Common myeloid progenitor, CD34-positive (primary cell): ENCODE measurements around the gene PEX5.

Source experiments
- CTCF ChIA-PET: fragments of 350-600 bp; sonication (Branson Sonifier 250); formaldehyde crosslinking; loops from one replicate; lab custom pipeline; 2021; ENCODE audit warnings: antibody characterized with exemption; lab: Charles Lee
- POLR2A ChIA-PET: fragments of 350-600 bp; sonication (Branson Sonifier 250); formaldehyde crosslinking; loops from one replicate; lab custom pipeline; 2021; ENCODE audit warnings: antibody characterized with exemption; lab: Charles Lee
- DNase-seq, 3 donors: peaks; one replicate each; pipeline versions ENCODE4 v3.0.0 to v3.0.0-alpha.2; 2013
- H3K27ac ChIP-seq, 2 experiments: 1 replicate in 1 of 2; 2 replicates in 1 of 2; pipeline ENCODE4 v1.7.0; 2013; ENCODE audit warnings: inconsistent platforms in 2 of 2, low read length in 2 of 2, mild to moderate bottlenecking in 2 of 2, low read depth in 1 of 2, moderate library complexity in 1 of 2; ENCODE audit not compliant: severe bottlenecking in 2 of 2, insufficient read depth in 1 of 2, poor library complexity in 1 of 2
- H3K27me3 ChIP-seq, 5 experiments: replicated peaks in 2 of 5; 1 replicate in 3 of 5; 2 replicates in 2 of 5; pipeline versions ENCODE4 v1.6.1 to v1.7.0; 2013; ENCODE audit warnings: low read length in 4 of 5, mild to moderate bottlenecking in 2 of 5, moderate library complexity in 2 of 5, inconsistent platforms in 1 of 5; ENCODE audit not compliant: insufficient read depth in 5 of 5, control insufficient read depth in 4 of 5
- H3K36me3 ChIP-seq, 4 experiments: 1 replicate in 2 of 4; 2 replicates in 2 of 4; pipeline versions ENCODE4 v1.6.1 to v1.7.0; 2013; ENCODE audit warnings: low read length in 3 of 4, control low read depth in 1 of 4, mild to moderate bottlenecking in 1 of 4; ENCODE audit not compliant: control insufficient read depth in 4 of 4, insufficient read depth in 4 of 4
- H3K4me1 ChIP-seq, 4 experiments: 1 replicate in 3 of 4; 2 replicates in 1 of 4; pipeline versions ENCODE4 v1.6.1 to v1.7.1; 2013; ENCODE audit warnings: low read length in 3 of 4, mild to moderate bottlenecking in 3 of 4, control low read depth in 1 of 4, inconsistent platforms in 1 of 4, moderate library complexity in 1 of 4; ENCODE audit not compliant: control insufficient read depth in 4 of 4, insufficient read depth in 4 of 4; ENCODE audit errors: control extremely low read depth in 1 of 4
- H3K4me3 ChIP-seq, 7 experiments: 1 replicate in 4 of 7; 2 replicates in 3 of 7; pipeline versions ENCODE4 v1.5.1 to v1.7.0; 2013; ENCODE audit warnings: mild to moderate bottlenecking in 7 of 7, low read length in 6 of 7, moderate library complexity in 6 of 7, inconsistent platforms in 2 of 7, low read depth in 2 of 7, control low read depth in 1 of 7; ENCODE audit not compliant: insufficient read depth in 4 of 7, control insufficient read depth in 1 of 7; ENCODE audit errors: extremely low read depth in 1 of 7
- H3K9me3 ChIP-seq, 5 experiments: 1 replicate in 4 of 5; 2 replicates in 1 of 5; pipeline versions ENCODE4 v1.6.1 to v1.7.1; 2013; ENCODE audit warnings: low read length in 4 of 5, mild to moderate bottlenecking in 2 of 5, inconsistent platforms in 1 of 5, low read depth in 1 of 5, moderate library complexity in 1 of 5; ENCODE audit not compliant: control insufficient read depth in 4 of 5, insufficient read depth in 2 of 5; ENCODE audit errors: control extremely low read depth in 1 of 5
- WGBS: methylation state at CpG from one replicate; pipeline ENCODE4 v1.1.5; 2013; ENCODE audit not compliant: insufficient coverage; 5-methylcytosine and 5-hydroxymethylcytosine counted together

PEX5 gene

DNA sequence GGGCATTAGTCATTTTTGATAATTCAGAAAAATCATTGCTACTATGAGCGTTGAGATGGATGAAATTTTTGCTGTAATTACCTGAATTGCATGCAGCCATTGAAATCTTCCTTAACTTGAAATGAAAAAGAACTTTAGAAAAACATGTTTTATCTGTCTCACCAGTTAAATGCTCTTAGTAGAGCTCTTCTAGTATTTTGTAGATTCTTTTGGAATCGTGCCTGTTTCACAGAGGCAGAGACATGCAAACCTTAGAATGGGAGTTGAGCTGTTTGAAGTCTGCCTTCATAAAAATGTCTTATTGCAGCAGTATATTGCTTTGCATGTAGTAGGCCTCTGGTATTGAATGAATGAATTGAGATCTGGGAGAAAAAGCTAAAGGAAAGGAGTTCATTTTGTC lies 4.2 kb downstream of the PEX5 start:
- CTCF ChIA-PET = interaction anchor here (0.8 to 1.7 kb wide), 4 partner anchors 10 to 52 kb away, joined by 3 to 4 read pairs (median 4); no protein-coding TSS in a partner anchor
- Histone ChIP-seq H3K9me3 (peaks cover 0 to 1% (median 0%) of the 10 kb centered on the region in 5 experiments), H3K27me3 (no peaks in the 10 kb centered on the region), H3K4me1 (peaks cover 4 to 20% (median 16%) of the 10 kb centered on the region in 4 experiments), H3K27ac (no peak overlapping the region), H3K36me3 (peaks cover 7 to 33% (median 16%) of the 10 kb centered on the region in 4 experiments), H3K4me3 (no peak overlapping the region)
- POLR2A ChIA-PET = no interaction called here
- 86% methylated on average over 1 of the region's 2 CpGs for WGBS
- no peak for DNase-seq

DNA sequence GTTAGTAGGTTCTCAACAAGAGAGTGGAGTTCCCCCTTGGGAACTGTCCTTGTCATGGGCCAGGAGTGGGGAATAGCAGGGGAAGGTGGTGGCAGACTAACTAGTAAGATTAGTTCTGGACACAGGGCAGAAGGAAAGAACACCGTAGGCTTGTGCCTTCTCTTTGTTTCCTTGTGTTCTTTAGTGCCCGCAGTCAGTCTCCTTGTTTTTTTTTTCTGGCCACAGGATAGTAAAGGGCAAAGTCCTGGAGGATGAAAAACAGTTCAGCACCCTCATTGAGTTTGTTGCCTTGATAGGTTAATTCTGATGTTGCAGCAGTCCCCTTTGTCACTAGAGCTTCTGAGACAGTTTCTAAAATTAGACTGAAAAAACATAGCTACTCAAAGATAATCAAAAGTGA lies 8.4 kb downstream of the PEX5 start:
- WGBS = 100% methylated on average over 2 of the region's 2 CpGs
- peaks cover 9 to 33% (median 31%) of the 10 kb centered on the region in 4 experiments for H3K36me3 ChIP-seq
- ChIA-PET CTCF (no interaction called here), POLR2A (no interaction called here)
- no peak overlapping the region for H3K27ac ChIP-seq
- H3K4me1 ChIP-seq = no peaks in the 10 kb centered on the region
- no peak overlapping the region for H3K4me3 ChIP-seq
- H3K27me3 ChIP-seq = no peaks in the 10 kb centered on the region
- H3K9me3 ChIP-seq = peaks cover 0 to 1% (median 0%) of the 10 kb centered on the region in 5 experiments
- no peak for DNase-seq

DNA sequence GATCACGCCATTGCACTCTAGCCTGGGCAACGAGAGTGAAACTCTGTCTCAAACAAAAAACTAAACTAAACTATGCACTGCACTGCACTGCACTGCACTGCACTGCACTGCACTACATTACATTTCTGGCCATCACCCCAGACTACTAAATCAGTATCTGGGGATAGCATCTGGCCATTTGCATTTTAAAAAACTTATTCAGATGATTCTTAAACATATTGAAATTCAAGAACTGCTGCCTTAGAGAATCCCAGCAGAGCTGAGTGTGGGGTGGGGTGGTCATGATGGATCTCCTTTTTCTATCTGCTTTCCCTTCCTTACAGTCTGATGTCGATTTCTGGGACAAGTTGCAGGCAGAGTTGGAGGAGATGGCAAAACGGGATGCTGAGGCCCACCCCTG lies 13.6 kb downstream of the PEX5 start:
- H3K27ac ChIP-seq = no peak overlapping the region
- H3K27me3 ChIP-seq = no peaks in the 10 kb centered on the region
- H3K9me3 ChIP-seq = no peaks in the 10 kb centered on the region
- 92% methylated on average over 2 of the region's 4 CpGs for WGBS
- H3K4me3 ChIP-seq = no peak overlapping the region
- ChIA-PET POLR2A (no interaction called here), CTCF (interaction anchor here (1.0 kb wide), 1 partner anchor 9 kb away, joined by 4 read pairs; no protein-coding TSS in a partner anchor)
- H3K36me3 ChIP-seq = peaks cover 12 to 62% (median 37%) of the 10 kb centered on the region in 4 experiments
- no peaks in the 10 kb centered on the region for H3K4me1 ChIP-seq
- DNase-seq = no peak

DNA sequence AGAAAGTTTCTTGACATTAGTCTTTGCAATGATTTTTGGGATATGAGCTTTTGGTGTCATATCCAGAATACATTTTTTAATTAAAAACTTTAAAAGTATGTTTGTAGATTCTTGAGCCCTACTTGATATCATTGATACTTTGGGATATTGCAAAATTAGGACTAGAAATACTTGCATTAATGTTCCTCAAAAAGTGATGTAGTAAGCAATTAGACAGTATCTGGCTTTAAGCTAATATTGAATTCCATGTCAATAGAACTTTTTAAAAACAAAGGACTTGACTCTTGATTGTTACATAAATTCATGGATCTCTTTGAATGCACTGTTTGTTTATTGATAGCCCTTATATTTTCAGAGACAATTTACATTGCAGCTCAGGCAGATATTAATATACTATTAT lies 15.6 kb downstream of the PEX5 start:
- Histone ChIP-seq H3K4me1 (no peaks in the 10 kb centered on the region), H3K27me3 (no peaks in the 10 kb centered on the region), H3K9me3 (no peaks in the 10 kb centered on the region), H3K27ac (no peak overlapping the region), H3K4me3 (no peak overlapping the region), H3K36me3 (peaks cover 14 to 73% (median 50%) of the 10 kb centered on the region in 4 experiments)
- ChIA-PET POLR2A (no interaction called here), CTCF (no interaction called here)
- no peak for DNase-seq

DNA sequence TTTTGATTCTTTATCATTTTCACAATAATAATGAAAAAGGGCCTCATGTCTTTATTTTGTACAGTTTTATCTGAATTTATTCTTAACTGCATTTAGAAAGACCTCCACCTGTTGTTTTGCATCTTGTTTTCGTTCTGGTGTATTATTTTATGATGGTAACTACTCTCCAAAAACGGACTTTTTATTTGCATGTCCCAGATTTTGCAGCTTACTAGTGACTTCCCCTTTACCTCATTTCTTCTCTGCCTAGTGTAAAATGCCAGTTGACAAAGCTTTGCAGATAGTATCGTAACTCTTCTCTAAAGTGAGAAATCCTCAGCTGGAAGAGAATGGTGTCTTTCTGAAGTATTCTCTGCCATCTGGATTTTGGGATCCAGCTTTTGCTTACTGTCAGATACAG lies 17.2 kb downstream of the PEX5 start:
- Histone ChIP-seq H3K27ac (no peak overlapping the region), H3K9me3 (peaks cover 0 to 5% (median 0%) of the 10 kb centered on the region in 5 experiments), H3K4me1 (no peaks in the 10 kb centered on the region), H3K27me3 (no peaks in the 10 kb centered on the region), H3K36me3 (peaks cover 25 to 79% (median 52%) of the 10 kb centered on the region in 4 experiments), H3K4me3 (no peak overlapping the region)
- ChIA-PET POLR2A (interaction anchor here (0.6 kb wide), 1 partner anchor 280 kb away, joined by 3 read pairs; no protein-coding TSS in a partner anchor), CTCF (no interaction called here)
- DNase-seq = no peak
- WGBS = no CpG with 5 or more reads among the region's 3 CpGs

DNA sequence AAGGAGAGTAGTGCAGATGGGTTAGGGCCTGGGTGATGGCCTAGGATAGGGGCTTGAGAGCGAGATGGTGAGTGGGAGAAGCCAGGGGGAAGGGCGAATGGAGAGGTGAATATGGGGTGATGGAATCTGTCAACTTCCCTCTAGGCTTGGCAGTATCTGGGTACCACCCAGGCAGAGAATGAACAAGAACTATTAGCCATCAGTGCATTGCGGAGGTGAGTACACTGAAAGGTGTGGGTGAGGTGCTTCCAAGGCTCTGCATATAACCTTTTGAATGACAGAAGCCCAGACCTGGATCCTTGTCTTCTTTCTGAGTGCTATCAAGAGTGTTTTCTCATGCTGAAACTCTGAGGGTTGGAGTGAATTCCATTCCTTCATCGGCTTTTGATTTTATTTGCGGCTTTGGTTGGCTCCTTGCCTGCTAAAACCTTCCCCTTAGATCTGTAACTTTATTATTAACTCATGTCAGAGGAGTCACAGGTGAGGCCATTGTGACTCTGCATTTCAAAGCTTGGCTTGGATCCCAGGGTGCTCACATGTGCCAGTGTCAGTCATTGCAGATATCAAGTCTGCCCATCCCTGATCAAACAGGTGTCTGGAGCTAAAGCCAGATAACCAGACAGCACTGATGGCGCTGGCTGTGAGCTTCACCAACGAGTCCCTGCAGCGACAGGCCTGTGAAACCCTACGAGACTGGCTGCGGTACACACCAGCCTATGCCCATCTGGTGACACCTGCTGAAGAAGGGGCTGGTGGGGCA lies 18.6 kb downstream of the PEX5 start:
- ChIA-PET CTCF (no interaction called here), POLR2A (no interaction called here)
- Histone ChIP-seq H3K27ac (no peak overlapping the region), H3K27me3 (no peaks in the 10 kb centered on the region), H3K4me1 (no peaks in the 10 kb centered on the region), H3K4me3 (no peak overlapping the region), H3K36me3 (peaks cover 28 to 71% (median 45%) of the 10 kb centered on the region in 4 experiments), H3K9me3 (peaks cover 0 to 8% (median 0%) of the 10 kb centered on the region in 5 experiments)
- over 99% methylated on average over 8 of the region's 10 CpGs for WGBS
- DNase-seq = peak in 1 of 3 donors; percentile 14

DNA sequence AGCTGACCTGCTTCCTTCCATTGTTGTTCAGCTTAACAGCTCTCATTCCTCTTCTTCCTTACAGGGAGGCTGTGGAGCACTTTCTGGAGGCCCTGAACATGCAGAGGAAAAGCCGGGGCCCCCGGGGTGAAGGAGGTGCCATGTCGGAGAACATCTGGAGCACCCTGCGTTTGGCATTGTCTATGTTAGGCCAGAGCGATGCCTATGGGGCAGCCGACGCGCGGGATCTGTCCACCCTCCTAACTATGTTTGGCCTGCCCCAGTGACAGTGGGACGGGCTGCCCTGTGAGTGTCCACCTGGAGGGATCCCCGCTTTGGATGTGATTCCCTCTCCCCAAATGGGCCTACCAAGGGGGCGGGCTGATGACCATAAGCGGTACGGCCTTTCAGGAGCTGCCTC lies 20.5 kb downstream of the PEX5 start:
- Histone ChIP-seq H3K9me3 (peaks cover 0 to 8% (median 0%) of the 10 kb centered on the region in 5 experiments), H3K27ac (no peak overlapping the region), H3K4me1 (no peaks in the 10 kb centered on the region), H3K4me3 (no peak overlapping the region), H3K36me3 (peaks cover 24 to 62% (median 43%) of the 10 kb centered on the region in 4 experiments), H3K27me3 (no peaks in the 10 kb centered on the region)
- no peak for DNase-seq
- POLR2A ChIA-PET = no interaction called here
- CTCF ChIA-PET = interaction anchor here (1.3 to 1.7 kb wide), 4 partner anchors 10 to 432 kb away, joined by 3 to 5 read pairs (median 4); partner anchors contain the start of gene PEX5
- 98% methylated on average over 9 of the region's 14 CpGs for WGBS
